Activated naive CD8-positive, alpha-beta T cell treated with anti-CD3 and anti-CD28 coated beads, Interleukin-2, amount 50 U/mL, for 16 hours (primary cell): ENCODE measurements around the gene AKR1D1.

Source experiments
- DNase-seq: peaks from one replicate; pipeline ENCODE4 v3.0.0-alpha.2; 2020; ENCODE audit warnings: low read depth, low spot score

The AKR1D1 gene

DNA sequence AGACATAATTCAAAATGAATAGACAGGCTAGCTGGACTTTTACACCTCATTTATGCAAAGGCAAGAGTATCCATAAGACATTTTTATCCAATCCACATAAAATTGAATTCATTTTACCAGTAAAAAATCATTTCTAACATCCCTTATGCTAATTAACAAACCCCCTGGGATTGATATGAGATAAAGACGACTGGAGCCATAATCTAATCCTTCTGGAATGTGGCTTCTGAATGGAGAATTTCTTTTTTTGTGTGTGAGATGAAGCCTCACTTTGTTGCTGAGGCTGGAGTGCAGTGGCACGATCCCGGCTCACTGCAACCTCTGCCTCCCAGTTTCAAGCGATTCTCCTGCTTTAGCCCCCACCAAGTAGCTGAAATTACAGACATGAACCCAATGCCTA lies 90.4 kb downstream of the AKR1D1 start:
- no peak for DNase-seq

GRCh38 chr7:138167222-138167621 lies 91.0 kb downstream of the AKR1D1 start:
- no peak for DNase-seq

DNA sequence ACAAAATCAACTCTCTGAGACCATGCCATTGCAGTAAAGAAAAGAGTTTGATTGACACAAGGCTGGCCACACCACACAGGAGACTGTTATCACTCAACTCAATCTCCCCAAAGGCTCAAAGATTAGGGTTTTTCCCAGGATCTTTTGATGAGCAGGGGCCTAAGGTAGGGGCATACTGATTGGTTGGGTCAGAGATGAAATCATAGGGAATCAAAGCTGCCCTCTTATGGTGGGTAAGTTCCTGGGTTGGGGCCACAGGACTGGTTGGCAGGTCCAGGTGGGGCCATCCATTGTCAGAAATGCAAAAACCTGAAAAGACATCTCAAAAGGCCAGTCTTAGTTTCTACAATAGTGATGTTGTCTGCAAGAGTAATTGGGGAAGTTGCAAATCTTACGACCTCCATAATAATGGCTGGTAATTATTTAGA lies 91.6 kb downstream of the AKR1D1 start:
- DNase-seq = no peak
